Measurements from ENCODE around the gene ELFN2.
"Not testable (repeated sequence)": the region's sequence is repeated elsewhere in the genome, so short reads cannot be mapped to it uniquely, and the experiment has no call there.

The ELFN2 gene

GRCh38 chr22:37334859-37335805, 92.1 kb downstream of the ELFN2 start:
- DNase-seq (ENCODE audit: low spot score) = no peak

GRCh38 chr22:37334461-37334858, 92.8 kb downstream of the ELFN2 start:
- DNase-seq (ENCODE audit: low spot score) = no peak

GRCh38 chr22:37333724-37334460, 93.4 kb downstream of the ELFN2 start:
- no peak for DNase-seq (ENCODE audit: low spot score)

GRCh38 chr22:37331856-37332536, 95.3 kb downstream of the ELFN2 start:
- no peak for DNase-seq (ENCODE audit: low spot score)

GRCh38 chr22:37331034-37331428, 96.2 kb downstream of the ELFN2 start:
- DNase-seq (ENCODE audit: low spot score) = no peak

GRCh38 chr22:37330200-37331033, 96.9 kb downstream of the ELFN2 start:
- DNase-seq (ENCODE audit: low spot score) = peak; percentile 79

- no peak for DNase-seq (ENCODE audit: low spot score)
These were observed 97.8 kb downstream of the ELFN2 start for GRCh38 chr22:37329238-37330140.

- DNase-seq (ENCODE audit: low spot score) = not testable (repeated sequence)
These were observed 98.6 kb downstream of the ELFN2 start for GRCh38 chr22:37328538-37329237.

- no peak for DNase-seq (ENCODE audit: low spot score)
These were observed 99.3 kb downstream of the ELFN2 start for GRCh38 chr22:37328017-37328416.

- no peak for DNase-seq (ENCODE audit: low spot score)
These were observed 100.6 kb downstream of the ELFN2 start for GRCh38 chr22:37326726-37327125.

GRCh38 chr22:37325039-37325395, 102.3 kb downstream of the ELFN2 start:
- DNase-seq (ENCODE audit: low spot score) = no peak

- no peak for DNase-seq (ENCODE audit: low spot score)
These were observed 102.8 kb downstream of the ELFN2 start for GRCh38 chr22:37324340-37325038.

- no peak for DNase-seq (ENCODE audit: low spot score)
These were observed 106.3 kb downstream of the ELFN2 start for GRCh38 chr22:37320726-37321677.

GRCh38 chr22:37319469-37319868, 107.8 kb downstream of the ELFN2 start:
- no peak for DNase-seq (ENCODE audit: low spot score)

- DNase-seq (ENCODE audit: low spot score) = no peak
These were observed 108.7 kb downstream of the ELFN2 start for GRCh38 chr22:37318364-37319109.

Measured in germinal center (tissue), 1 donor.